ENCODE results near the gene E2F8. TPM values are rescaled to one million over a fixed set of nuclear protein-coding genes. Genes with fewer than 3 reads are reported as not detected.

The E2F8 gene
- total RNA-seq, 3 donors from 2014 or later = 0.92 to 1.7 (median 1.4) TPM

DNA sequence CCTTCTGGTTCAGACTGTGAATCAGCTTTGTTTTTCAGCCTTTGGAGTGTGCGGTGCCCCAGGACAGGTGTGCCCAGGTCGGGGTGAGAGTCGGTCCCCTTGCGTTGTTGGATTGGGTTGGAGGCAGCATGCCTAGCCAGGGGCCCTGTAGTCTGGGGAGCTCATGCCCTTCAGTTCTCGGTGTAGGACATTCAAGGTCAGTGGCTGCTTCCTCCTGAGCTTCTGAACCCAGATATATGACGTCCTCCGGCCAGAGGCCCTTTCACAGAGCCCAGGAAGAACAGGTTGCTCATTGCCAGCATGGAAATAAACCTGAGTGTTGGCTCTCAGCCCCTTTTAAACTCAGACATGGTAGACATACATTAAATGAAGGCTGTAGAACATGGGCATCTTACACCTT lies 41.7 kb downstream of the E2F8 start:
- H3K4me3 Mint-ChIP-seq = no peak overlapping the region
- no peaks in the 10 kb centered on the region for H3K4me1 Mint-ChIP-seq (ENCODE audit: low read depth)
- DNase-seq (no peak), ATAC-seq (no peak)
- H3K9me3 Mint-ChIP-seq = no peaks in the 10 kb centered on the region
- peaks cover 4% of the 10 kb centered on the region for H3K27me3 Mint-ChIP-seq (ENCODE audit: low read depth)
- H3K36me3 Mint-ChIP-seq (ENCODE audit: insufficient read depth) = no peaks in the 10 kb centered on the region

DNA sequence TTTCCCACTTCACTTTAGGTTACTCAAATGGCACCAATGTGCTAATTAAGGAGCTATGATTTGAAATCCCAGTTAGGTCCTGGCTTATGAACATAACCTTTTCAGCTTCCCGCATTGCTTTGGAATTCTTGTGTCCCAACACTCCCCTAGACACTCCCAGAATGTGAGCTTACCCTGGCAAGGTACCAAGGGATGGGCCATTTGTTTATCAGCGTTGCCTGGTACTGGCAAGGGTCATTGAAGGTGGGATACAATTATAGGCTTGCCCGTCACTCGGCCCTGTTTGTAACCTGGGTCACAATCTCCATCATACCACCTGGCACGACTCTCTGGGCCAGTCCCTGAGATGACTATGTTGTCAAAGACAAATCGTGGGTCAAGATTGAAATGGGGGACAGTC lies 44.3 kb downstream of the E2F8 start:
- ATAC-seq = no peak
- Mint-ChIP-seq H3K36me3 (ENCODE audit: insufficient read depth) (peaks cover 3% of the 10 kb centered on the region), H3K27me3 (ENCODE audit: low read depth) (no peaks in the 10 kb centered on the region), H3K9me3 (no peaks in the 10 kb centered on the region), H3K4me3 (no peak overlapping the region), H3K4me1 (ENCODE audit: low read depth) (no peaks in the 10 kb centered on the region)
- DNase-seq = no peak

DNA sequence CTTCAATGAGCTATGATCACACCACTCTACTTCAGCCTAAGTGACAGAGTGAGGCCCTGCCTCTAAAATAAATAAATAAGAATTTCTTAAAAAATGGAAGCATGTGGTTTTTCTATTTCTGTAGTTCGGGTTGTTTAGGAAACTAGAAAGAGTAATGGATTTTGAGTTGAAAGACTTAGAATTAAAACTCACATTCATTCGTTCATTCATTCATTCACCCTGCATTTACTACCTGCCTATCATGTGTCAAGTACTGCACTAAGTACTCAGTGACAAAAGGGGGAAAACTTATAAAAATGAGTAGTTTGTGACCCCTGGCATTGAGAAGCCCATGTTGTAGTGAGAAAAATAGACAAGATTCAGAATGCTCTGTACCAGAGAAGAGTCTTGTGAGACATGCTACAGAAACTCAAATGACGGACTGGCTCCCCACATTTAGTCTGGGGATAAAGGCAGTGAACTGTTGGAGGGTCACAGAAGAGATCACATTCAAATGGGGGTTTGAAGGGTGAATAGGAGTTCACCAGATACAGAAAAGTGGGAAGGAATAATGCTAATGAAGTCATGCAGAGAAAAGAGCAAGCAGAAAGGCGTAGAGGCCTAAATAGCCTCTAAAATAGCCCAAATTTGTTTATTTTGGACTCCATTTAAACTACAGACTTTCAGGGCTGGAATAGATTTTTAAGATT lies 46.0 kb downstream of the E2F8 start:
- H3K4me3 Mint-ChIP-seq = no peak overlapping the region
- ATAC-seq (no peak), DNase-seq (no peak)
- no peaks in the 10 kb centered on the region for H3K9me3 Mint-ChIP-seq
- H3K36me3 Mint-ChIP-seq (ENCODE audit: insufficient read depth) = peaks cover 3% of the 10 kb centered on the region
- H3K4me1 Mint-ChIP-seq (ENCODE audit: low read depth) = no peaks in the 10 kb centered on the region
- no peaks in the 10 kb centered on the region for H3K27me3 Mint-ChIP-seq (ENCODE audit: low read depth)

DNA sequence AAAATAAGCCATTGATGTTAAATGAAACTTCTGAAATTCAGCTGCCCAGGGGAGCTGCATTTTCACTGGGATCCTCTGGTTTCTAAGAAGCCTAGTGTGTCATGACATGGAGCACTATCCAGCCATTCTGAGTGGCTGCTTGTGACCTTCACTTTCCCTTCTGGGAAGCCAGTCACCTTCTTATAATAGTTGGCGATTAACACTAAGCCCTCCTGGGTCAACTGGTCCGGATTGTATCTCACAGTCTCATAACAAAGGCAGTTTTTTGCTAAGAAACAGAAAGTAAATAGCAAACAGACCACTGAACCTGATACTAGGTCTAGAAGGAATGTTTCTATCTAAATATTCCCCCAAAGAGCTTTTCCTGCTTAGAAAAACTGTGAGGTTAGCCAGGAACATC lies 46.8 kb downstream of the E2F8 start:
- DNase-seq = no peak
- Mint-ChIP-seq H3K4me3 (no peak overlapping the region), H3K36me3 (ENCODE audit: insufficient read depth) (peaks cover 3% of the 10 kb centered on the region), H3K9me3 (no peaks in the 10 kb centered on the region), H3K4me1 (ENCODE audit: low read depth) (no peaks in the 10 kb centered on the region), H3K27me3 (ENCODE audit: low read depth) (no peaks in the 10 kb centered on the region)
- no peak for ATAC-seq

DNA sequence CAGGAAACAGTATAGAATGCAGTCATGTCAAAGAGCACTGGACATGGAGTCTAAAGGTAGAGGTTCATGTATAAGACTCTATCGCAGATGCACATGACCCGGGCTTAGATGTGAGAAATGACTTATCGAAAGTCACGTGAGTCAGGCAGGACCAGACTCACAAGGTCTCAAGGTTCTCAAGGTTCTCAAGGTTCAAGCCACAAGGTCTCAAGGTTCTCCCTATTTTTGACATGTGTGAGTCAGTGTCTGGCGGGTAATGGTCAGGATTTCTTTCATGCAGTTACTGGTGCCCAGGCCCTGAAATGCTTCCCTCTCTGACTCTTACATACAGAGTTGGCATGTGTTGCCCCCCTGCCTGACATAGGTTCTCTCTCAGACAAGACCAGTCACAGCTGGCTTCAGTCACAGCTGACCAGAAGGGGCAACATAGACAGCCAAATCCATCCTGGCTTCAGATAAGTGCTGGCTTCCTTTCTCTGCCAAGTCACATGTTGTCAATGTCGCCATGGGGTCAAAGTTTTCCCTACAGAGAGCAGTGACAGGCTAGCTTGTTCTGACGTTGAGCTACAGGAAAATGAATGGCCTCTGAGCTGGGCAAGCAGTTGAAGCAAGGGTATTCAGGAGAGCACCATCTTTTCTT lies 49.1 kb downstream of the E2F8 start:
- peaks cover 5% of the 10 kb centered on the region for H3K36me3 Mint-ChIP-seq (ENCODE audit: insufficient read depth)
- no peak overlapping the region for H3K4me3 Mint-ChIP-seq
- DNase-seq (no peak), ATAC-seq (no peak)
- no peaks in the 10 kb centered on the region for H3K27me3 Mint-ChIP-seq (ENCODE audit: low read depth)
- H3K9me3 Mint-ChIP-seq = no peaks in the 10 kb centered on the region
- H3K4me1 Mint-ChIP-seq (ENCODE audit: low read depth) = no peaks in the 10 kb centered on the region

DNA sequence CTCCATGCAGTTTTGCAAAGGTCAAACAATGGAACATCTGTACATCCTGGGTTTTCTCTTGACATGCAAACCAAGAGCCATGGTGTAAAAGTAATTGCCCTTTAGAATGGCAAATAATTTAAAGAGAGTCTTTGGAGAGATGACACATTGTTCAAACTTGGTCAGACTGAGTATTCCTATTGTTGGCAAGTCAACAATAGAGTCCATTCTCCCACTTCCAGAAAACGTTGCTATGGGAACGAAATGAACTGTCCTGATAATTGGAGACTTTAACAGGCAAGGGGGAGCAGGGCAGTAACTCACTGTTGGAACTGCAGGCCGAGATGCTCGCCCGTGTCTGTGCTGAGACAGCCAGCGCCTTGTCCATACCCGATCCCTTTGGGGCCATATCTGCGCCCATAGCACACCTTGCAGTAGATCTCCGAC lies 52.9 kb downstream of the E2F8 start:
- Mint-ChIP-seq H3K9me3 (no peaks in the 10 kb centered on the region), H3K36me3 (ENCODE audit: insufficient read depth) (peaks cover 9% of the 10 kb centered on the region), H3K4me1 (ENCODE audit: low read depth) (no peaks in the 10 kb centered on the region), H3K4me3 (no peak overlapping the region), H3K27me3 (ENCODE audit: low read depth) (no peaks in the 10 kb centered on the region)
- no peak for ATAC-seq
- DNase-seq = no peak

DNA sequence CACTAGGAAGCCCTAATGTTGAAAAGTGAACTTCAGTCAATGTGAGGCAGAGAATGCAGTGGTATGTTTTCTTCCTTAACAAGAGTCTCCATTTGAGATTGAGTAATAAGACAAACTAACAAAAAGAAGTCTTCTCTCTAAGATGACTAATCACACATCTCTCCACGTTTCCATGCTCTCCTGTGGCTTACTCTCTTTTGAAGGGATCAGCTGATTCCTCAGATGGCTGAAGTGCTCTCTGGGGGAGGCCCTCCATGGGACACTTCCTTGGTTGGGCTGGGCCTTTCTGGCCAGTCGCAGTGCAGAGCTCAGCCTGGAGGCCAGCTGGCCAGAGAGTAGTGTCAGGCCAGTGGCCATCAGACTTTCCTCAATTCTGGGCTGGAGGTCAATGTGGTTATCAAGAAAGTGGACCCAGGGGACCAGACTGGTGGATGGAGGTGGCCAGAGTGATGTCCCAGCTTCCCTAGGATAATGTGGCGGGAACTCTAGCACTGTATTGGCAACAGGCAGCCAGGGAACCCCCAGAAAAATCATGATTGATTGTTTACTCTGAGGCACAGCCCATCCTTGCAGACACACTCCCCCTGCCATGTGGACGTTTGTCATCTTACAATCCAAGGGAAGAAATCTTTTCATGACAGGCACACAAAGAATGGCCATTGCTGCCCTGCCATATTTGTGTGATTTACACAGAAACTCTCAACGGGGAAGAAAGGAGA lies 53.5 kb downstream of the E2F8 start:
- H3K9me3 Mint-ChIP-seq = no peaks in the 10 kb centered on the region
- ATAC-seq = no peak

DNA sequence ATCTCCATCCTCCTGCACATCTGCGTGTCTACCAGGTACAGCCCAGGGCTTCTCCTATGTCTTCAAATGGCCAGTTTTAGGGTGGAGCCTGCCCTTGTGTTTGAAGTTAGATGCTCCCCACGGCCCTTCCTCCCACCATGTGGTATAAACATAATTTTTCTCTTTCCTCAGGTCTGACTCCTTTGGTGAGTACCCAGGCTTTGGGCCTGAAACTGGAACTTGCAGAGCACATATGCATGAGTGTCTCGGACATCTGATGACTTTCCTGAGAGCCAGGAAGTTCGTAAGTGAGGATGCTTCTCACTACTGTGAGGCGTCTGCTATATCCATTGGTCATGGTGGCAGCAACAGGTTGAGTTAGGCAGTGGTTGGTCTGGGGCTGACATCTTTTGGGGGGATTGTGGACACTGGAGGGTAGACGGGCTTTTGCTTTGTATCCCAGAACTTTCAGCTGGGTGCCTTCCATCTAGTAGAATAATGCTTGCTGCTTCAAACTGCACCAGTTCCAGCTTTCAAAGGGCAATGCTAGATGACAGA lies 55.2 kb downstream of the E2F8 start:
- Mint-ChIP-seq H3K9me3 (no peaks in the 10 kb centered on the region), H3K36me3 (ENCODE audit: insufficient read depth) (peaks cover 7% of the 10 kb centered on the region), H3K4me3 (no peak overlapping the region), H3K27me3 (ENCODE audit: low read depth) (no peaks in the 10 kb centered on the region), H3K4me1 (ENCODE audit: low read depth) (no peaks in the 10 kb centered on the region)
- no peak for DNase-seq
- ATAC-seq = no peak

More for the DNA sequence above, 53.5 kb downstream of the E2F8 start:
- Mint-ChIP-seq H3K4me3 (no peak overlapping the region), H3K36me3 (ENCODE audit: insufficient read depth) (peaks cover 7% of the 10 kb centered on the region), H3K4me1 (ENCODE audit: low read depth) (no peaks in the 10 kb centered on the region), H3K27me3 (ENCODE audit: low read depth) (no peaks in the 10 kb centered on the region)
- DNase-seq = no peak

DNA sequence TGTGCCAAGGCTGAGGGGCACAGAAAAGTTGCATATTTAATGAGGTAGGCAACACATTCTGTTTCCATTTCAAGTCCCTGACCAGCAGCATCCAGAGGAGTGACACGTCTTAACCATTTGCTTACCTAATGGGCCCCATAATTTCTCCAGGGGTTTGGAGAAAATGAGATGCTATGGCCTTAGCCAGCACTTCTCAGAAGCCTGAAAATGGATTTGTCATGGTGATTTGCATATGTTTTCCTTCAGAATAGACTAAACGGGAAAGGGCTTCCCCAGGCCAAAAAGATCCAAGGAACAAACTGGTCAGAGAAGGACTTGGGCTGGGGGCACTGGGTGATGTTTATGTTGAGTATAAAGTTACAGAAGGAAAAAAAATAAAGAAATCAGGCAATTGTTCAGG lies 55.7 kb downstream of the E2F8 start:
- DNase-seq = no peak

DNA sequence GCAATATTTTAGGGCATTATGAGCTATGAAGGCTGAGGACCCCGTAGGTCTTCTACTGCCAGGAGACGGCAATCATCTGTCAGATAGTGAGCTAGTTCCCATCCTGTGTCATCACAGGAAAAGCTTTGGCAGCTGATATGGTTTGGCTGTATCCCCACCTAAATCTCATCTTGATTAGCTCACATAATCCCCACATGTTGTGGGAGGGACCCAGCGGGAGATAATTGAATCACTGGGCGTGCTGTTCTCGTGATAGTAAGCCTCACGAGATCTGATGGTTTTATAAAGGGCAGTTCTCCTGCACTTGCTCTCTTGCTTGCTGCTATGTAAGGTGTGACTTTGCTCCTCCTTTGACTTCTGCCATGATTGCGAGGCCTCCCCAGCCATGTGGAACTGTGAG lies 57.1 kb downstream of the E2F8 start:
- DNase-seq (no peak), ATAC-seq (no peak)
- Mint-ChIP-seq H3K4me1 (ENCODE audit: low read depth) (no peaks in the 10 kb centered on the region), H3K4me3 (no peak overlapping the region), H3K9me3 (no peaks in the 10 kb centered on the region), H3K36me3 (ENCODE audit: insufficient read depth) (peaks cover 7% of the 10 kb centered on the region), H3K27me3 (ENCODE audit: low read depth) (no peaks in the 10 kb centered on the region)

More for the DNA sequence above, 55.7 kb downstream of the E2F8 start:
- Mint-ChIP-seq H3K36me3 (ENCODE audit: insufficient read depth) (peaks cover 7% of the 10 kb centered on the region), H3K27me3 (ENCODE audit: low read depth) (no peaks in the 10 kb centered on the region), H3K4me1 (ENCODE audit: low read depth) (no peaks in the 10 kb centered on the region), H3K9me3 (no peaks in the 10 kb centered on the region), H3K4me3 (no peak overlapping the region)
- no peak for ATAC-seq

DNA sequence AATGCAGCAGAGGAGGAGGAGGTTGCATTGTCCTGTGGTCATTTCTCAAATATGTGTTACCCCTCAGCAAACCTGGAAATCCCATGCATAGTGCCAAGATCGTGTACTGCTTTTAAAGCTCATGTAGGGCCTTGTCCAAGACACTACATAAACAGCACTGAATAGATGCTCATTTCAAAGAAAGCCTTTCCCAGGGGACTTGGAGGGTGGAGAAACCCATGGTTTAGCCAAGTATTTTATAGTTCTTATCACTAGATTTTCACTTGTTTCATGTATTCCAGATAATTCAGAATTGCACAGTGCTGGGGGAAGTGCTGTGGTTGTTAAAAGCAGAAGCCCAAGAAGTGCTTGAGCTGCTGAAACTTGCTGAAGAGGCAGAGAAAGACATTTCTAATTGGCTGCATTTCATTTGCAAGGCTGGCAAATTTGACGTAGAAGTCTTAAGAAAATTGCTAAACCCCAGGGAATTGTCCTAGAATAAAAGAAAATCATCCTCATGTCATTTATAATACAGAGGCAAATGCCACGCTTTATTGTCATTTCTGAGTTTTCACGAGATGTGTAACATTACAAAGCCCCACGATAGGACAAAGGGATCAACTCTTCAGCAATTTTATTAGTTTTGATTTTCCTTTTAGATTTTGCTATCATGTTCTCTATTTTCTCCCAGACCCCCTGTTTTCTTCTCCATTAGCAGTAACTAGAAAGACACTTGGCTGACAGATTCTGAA lies 59.0 kb downstream of the E2F8 start:
- DNase-seq = no peak
- no peaks in the 10 kb centered on the region for H3K4me1 Mint-ChIP-seq (ENCODE audit: low read depth)
- H3K27me3 Mint-ChIP-seq (ENCODE audit: low read depth) = no peaks in the 10 kb centered on the region
- no peak overlapping the region for H3K4me3 Mint-ChIP-seq
- ATAC-seq = no peak
- peaks cover 8% of the 10 kb centered on the region for H3K36me3 Mint-ChIP-seq (ENCODE audit: insufficient read depth)
- no peaks in the 10 kb centered on the region for H3K9me3 Mint-ChIP-seq

DNA sequence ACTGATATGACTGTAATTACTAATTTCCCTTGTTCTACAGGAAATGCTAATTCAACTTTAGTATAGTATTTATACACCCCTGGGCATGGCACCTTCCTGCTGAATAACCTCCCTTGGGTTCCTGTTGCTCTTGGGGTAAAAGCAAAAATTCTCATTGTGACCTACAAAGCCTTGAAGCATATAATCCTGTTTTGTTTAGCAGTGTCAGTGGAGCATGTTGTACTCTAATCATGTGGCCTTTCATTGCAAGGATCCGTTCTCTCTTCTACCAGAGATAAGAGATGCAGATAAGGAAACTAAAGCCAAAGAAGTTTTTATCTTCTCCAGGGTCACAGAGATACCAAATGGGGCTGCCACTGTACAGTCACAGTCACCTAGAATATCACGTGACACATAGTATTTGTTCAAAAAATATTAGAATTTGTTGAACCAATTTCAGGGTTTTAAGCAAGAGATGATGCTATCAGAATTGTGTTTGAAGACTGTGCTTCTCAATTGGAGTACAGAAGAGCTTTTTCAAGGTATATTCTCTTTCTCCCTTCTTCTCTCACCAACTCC lies 64.0 kb downstream of the E2F8 start:
- no peak overlapping the region for H3K4me3 Mint-ChIP-seq
- no peaks in the 10 kb centered on the region for H3K4me1 Mint-ChIP-seq (ENCODE audit: low read depth)
- no peaks in the 10 kb centered on the region for H3K27me3 Mint-ChIP-seq (ENCODE audit: low read depth)
- no peaks in the 10 kb centered on the region for H3K9me3 Mint-ChIP-seq
- DNase-seq (no peak), ATAC-seq (no peak)
- peaks cover 35% of the 10 kb centered on the region for H3K36me3 Mint-ChIP-seq (ENCODE audit: insufficient read depth)
